ENCODE results near the gene SLC12A7.
"Not testable (repeated sequence)": the region's sequence is repeated elsewhere in the genome, so short reads cannot be mapped to it uniquely, and the experiment has no call there.

The SLC12A7 gene

DNA sequence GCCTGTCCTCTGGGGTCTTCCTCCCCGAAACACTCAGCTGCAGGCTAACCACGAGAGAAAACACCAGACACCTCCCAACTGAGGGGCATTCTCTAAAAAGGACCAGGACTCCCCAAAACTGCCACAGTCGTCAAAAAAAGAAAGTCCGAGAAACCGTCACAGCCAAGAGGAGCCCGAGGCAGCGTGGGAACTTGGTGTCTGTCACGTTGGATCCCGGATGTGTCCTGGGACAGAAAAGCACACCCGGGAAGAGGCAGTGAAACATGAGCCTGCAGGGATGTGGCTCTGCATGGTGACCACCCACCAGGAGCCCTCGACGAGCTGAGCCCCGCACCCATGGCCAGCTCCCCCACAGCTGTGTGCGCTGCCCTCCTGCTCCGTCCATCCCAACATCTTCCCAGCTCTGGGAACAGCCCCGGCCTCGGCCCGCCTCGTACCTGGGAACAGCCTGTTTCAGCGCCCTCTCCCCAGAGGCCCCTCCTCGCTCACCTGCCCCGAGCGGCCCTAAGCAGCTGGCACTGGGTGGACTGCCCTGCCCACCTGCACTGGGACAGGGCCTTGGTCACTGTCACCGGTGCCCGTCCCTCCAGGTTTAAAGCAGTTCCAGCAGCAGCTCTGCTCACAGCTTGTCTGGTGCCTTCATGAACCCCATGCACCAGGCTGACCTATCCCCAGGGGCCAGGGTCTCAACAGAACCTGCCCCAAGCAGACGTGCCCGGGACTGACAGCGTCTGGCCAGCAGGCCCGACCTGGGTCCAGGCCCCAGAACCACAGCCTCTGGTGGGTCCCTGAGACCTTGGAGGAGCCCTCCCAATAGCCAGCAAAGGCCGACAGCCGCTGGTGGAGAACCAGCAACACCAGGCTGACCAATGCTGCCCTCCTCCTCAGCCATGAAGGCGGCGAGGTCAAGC lies 10.9 kb downstream of the SLC12A7 start:
- H3K27ac ChIP-seq: no peak overlapping the region
- TF ChIP-seq CTCF (IDR thresholded peaks at IDR 0.05): no peak
- H3K36me3 ChIP-seq: no peaks in the 10 kb centered on the region
- no peak overlapping the region for H3K4me3 ChIP-seq (ENCODE audit: low read depth in 1 of 2, low read length in 1 of 2)
- H3K27me3 ChIP-seq: peaks cover 48% of the 10 kb centered on the region
- no peaks in the 10 kb centered on the region for H3K9me3 ChIP-seq
- no peaks in the 10 kb centered on the region for H3K4me1 ChIP-seq (ENCODE audit: control insufficient read depth in 1 of 2, insufficient read depth in 1 of 2, low read depth in 1 of 2, low read length in 1 of 2)

- Histone ChIP-seq H3K4me3 (ENCODE audit: low read depth in 1 of 2, low read length in 1 of 2) (no peak overlapping the region), H3K9me3 (no peaks in the 10 kb centered on the region), H3K36me3 (no peaks in the 10 kb centered on the region), H3K27me3 (peaks cover 40% of the 10 kb centered on the region), H3K4me1 (ENCODE audit: control insufficient read depth in 1 of 2, insufficient read depth in 1 of 2, low read depth in 1 of 2, low read length in 1 of 2) (no peaks in the 10 kb centered on the region), H3K27ac (no peak overlapping the region)
- TF ChIP-seq CTCF (IDR thresholded peaks at IDR 0.05): no peak
These were observed 11.8 kb downstream of the SLC12A7 start for GRCh38 chr5:1099926-1100663.

DNA sequence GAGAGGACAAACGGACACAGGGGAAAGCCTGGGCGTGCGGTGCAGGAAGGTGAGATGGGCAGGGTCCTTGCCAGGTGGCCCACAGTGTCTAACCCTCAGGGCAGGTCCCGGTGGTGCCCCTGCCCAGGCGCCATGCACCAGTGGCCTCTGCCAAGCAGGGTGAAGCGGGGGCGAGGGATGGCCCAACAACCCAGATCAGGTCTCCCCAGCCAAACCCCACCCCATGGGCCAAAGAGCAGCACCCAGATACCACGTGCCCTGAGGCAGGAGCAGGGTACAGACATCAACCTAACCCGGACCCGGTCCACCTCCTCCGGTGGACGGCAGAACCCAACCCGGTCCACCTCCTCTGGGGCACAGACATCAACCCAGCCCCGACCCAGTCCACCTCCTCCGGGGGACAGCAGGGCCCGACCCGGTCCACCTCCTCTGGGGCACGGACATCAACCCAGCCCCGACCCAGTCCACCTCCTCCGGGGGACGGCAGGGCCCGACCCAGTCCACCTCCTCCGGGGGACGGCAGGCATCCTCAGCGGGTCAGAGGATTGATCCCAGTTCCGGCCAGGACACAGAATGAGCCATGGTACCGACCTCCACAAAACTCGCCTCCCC lies 12.8 kb downstream of the SLC12A7 start:
- no peaks in the 10 kb centered on the region for H3K36me3 ChIP-seq
- H3K27me3 ChIP-seq: peaks cover 29% of the 10 kb centered on the region
- no peaks in the 10 kb centered on the region for H3K4me1 ChIP-seq (ENCODE audit: control insufficient read depth in 1 of 2, insufficient read depth in 1 of 2, low read depth in 1 of 2, low read length in 1 of 2)
- no peak overlapping the region for H3K27ac ChIP-seq
- TF ChIP-seq CTCF (IDR thresholded peaks at IDR 0.05): no peak
- H3K9me3 ChIP-seq: no peaks in the 10 kb centered on the region
- H3K4me3 ChIP-seq (ENCODE audit: low read depth in 1 of 2, low read length in 1 of 2): no peak overlapping the region

- H3K4me1 ChIP-seq (ENCODE audit: control insufficient read depth in 1 of 2, insufficient read depth in 1 of 2, low read depth in 1 of 2, low read length in 1 of 2); H3K27ac ChIP-seq; H3K36me3 ChIP-seq; H3K4me3 ChIP-seq (ENCODE audit: low read depth in 1 of 2, low read length in 1 of 2); H3K9me3 ChIP-seq: not testable (repeated sequence)
- peaks cover 18% of the 10 kb centered on the region for H3K27me3 ChIP-seq
These were observed 13.9 kb downstream of the SLC12A7 start for GRCh38 chr5:1097988-1098385.

DNA sequence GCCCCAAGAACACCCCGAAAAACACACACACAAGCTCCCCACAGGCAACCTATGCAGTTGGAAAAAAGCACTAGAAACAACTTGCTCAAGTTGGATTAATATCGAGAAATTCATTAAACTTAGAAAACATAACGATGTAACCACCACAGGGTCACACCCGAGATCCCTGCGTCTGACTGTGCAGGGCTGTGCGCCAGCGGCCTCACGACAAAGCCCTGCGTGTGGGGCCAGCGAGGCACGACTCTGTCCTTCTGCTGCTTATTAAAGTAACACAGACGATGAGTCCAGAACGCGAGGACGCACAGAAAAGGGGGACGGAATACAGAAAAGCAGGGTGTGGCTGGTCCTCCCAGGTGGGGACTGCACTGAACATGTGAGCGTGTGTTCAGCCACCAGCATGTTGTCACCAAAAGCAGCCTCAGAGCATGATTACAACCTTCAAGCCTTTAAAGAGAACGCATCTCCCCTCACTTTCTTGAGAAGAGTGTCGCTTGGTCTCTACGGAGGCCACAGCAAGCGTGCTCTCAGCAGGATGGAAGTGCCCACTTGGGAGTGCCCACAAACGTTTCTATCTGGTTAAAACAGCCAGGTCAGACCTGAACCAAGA lies 14.4 kb downstream of the SLC12A7 start:
- Histone ChIP-seq H3K9me3 (no peaks in the 10 kb centered on the region), H3K36me3 (no peaks in the 10 kb centered on the region), H3K4me1 (ENCODE audit: control insufficient read depth in 1 of 2, insufficient read depth in 1 of 2, low read depth in 1 of 2, low read length in 1 of 2) (no peaks in the 10 kb centered on the region), H3K27me3 (peaks cover 13% of the 10 kb centered on the region), H3K4me3 (ENCODE audit: low read depth in 1 of 2, low read length in 1 of 2) (no peak overlapping the region), H3K27ac (no peak overlapping the region)
- TF ChIP-seq CTCF (IDR thresholded peaks at IDR 0.05): no peak
